Duodenal mucosa (tissue), 2 donors: ENCODE data around the gene NF1.

Experiments
- H3K27ac ChIP-seq: one replicate; pipeline ENCODE4 v1.7.0; 2013; ENCODE audit warnings: low read depth, low read length
- H3K27me3 ChIP-seq, 2 donors: one replicate each; pipeline ENCODE4 v1.7.0; 2013; ENCODE audit warnings: low read length in 2 of 2, control low read depth in 1 of 2; ENCODE audit not compliant: insufficient read depth in 2 of 2, control insufficient read depth in 1 of 2
- H3K36me3 ChIP-seq, 2 donors: one replicate each; pipeline ENCODE4 v1.7.0; 2013; ENCODE audit warnings: low read length in 2 of 2, control low read depth in 1 of 2; ENCODE audit not compliant: insufficient read depth in 2 of 2, control insufficient read depth in 1 of 2
- H3K4me1 ChIP-seq, 2 donors: one replicate each; pipeline ENCODE4 v1.7.0; 2013; ENCODE audit warnings: low read length in 2 of 2, control low read depth in 1 of 2; ENCODE audit not compliant: insufficient read depth in 2 of 2, control insufficient read depth in 1 of 2
- H3K4me3 ChIP-seq, 2 donors: one replicate each; pipeline ENCODE4 v1.7.0; 2013; ENCODE audit warnings: low read length in 2 of 2, low read depth in 1 of 2
- H3K9ac ChIP-seq, 2 donors: one replicate each; pipeline ENCODE4 v1.7.0; 2013; ENCODE audit warnings: low read length in 2 of 2, low read depth in 1 of 2
- H3K9me3 ChIP-seq, 2 donors: one replicate each; pipeline ENCODE4 v1.7.0; 2013; ENCODE audit warnings: low read length in 2 of 2, control low read depth in 1 of 2; ENCODE audit not compliant: control insufficient read depth in 1 of 2

The NF1 gene

DNA sequence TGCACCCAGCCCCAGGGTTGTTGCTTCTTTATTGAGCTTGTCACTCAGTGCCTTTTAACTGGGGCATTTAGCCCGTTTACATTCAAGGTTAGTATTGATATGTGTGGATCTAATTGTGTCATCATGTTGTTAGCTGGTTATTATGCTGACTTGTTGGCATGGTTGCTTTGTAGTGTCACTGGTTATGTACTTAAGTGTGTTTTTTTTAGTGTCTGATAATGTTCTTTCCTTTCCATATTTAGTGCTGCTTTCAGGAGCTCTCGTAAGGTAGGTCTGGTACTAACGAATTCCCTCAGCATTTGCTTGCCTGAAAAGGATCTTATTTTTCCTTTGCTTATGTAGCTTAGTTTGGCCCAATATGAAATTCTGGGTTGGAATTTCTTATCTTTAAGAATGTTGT is 33.5 kb downstream of the NF1 start:
- H3K4me1 ChIP-seq = no peaks in the 10 kb centered on the region
- no peak overlapping the region for H3K27ac ChIP-seq
- H3K27me3 ChIP-seq = no peaks in the 10 kb centered on the region
- H3K9me3 ChIP-seq = no peaks in the 10 kb centered on the region
- no peak overlapping the region for H3K9ac ChIP-seq
- no peaks in the 10 kb centered on the region for H3K36me3 ChIP-seq
- H3K4me3 ChIP-seq = no peak overlapping the region

DNA sequence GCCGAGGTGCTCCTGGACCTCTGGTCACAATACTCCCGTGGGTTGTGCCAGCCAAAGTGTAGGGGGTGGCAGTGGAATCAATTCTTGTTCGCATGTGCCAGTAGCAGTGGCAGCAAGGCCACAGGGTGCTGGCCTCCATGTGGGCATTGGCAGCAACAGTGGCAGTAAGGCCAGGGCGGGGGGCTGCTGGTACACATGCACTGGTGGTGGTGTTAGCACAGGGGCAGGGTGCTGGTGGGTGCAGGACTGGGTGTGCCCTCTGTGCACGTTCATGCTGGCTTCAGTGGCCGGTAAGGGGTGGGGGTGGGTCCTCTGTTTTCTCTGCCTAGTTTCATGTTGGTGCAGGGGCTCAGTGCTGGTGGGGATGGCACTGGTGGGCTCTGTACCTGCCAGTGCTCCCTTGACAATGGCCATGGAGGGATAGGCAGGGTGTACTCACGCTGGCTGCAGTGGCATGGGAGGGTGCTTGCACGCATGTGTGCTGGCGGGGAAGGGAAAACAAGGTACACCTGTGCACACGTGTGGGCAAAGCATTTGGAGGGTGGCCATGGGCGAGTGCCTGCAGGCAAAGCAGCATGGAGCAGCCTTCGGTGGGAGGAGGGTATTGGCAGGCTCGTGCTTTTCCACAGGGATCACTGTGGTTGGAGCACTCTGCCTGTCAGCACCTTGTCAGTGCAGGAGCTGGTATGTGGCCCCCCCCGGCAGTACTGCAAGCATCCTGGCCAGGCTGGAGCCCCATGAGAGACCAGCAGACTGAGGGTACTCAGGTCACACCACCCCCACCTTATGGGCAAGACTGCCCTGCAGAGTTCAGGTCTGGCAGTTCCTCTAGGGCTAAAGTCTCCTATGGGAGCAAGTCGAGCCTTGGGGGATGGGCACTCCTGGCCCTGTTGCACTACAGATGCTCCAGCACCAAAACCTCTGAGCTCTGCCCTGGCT is 35.8 kb downstream of the NF1 start:
- H3K9ac ChIP-seq = no peak overlapping the region

DNA sequence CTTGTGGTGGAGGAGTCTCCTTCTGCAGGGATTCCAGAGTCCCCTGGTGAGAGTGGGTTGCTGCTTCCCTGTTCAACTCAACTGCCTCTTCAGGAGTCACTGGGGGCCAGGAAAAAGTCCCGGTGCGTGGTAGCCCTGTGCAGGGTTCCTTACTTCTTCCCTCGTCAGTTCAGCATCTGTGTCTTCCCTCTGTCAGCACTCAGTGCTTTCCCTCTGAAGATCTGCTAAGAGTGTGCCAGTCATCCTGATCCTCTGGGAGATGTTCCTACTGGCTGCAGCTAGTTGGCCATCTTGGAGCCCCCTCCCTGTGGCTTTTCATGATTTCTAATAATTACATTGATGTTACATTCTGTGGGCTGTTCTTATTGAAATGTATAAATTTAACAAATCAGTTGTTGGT is 36.5 kb downstream of the NF1 start:
- H3K4me1 ChIP-seq = no peaks in the 10 kb centered on the region
- no peaks in the 10 kb centered on the region for H3K9me3 ChIP-seq
- no peaks in the 10 kb centered on the region for H3K36me3 ChIP-seq
- H3K27me3 ChIP-seq = no peaks in the 10 kb centered on the region
- H3K9ac ChIP-seq = no peak overlapping the region
- no peak overlapping the region for H3K27ac ChIP-seq
- no peak overlapping the region for H3K4me3 ChIP-seq

More for the DNA sequence above, 35.8 kb downstream of the NF1 start:
- no peak overlapping the region for H3K27ac ChIP-seq
- H3K9me3 ChIP-seq = no peaks in the 10 kb centered on the region
- no peaks in the 10 kb centered on the region for H3K27me3 ChIP-seq
- H3K36me3 ChIP-seq = no peaks in the 10 kb centered on the region
- H3K4me1 ChIP-seq = no peaks in the 10 kb centered on the region
- H3K4me3 ChIP-seq = no peak overlapping the region

DNA sequence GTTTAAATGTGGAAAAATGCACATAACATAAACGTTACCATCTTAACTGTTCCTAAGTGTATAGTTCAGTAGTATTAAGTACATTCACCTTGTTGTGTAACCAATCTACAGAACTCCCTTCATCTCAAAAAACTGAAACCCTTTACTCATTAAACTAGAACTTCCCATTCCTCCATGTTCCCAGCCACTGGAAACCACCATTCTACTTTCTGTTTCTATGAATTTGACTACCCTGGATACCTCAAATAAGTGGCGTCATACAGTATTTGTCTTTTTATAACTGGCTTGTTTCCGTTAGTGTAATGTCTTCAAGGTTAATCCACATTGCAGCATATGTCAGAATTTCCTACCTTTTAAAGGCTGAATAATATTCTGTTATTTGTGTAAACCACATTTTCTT is 38.2 kb downstream of the NF1 start:
- no peak overlapping the region for H3K9ac ChIP-seq
- no peaks in the 10 kb centered on the region for H3K27me3 ChIP-seq
- H3K27ac ChIP-seq = no peak overlapping the region
- no peak overlapping the region for H3K4me3 ChIP-seq
- H3K36me3 ChIP-seq = no peaks in the 10 kb centered on the region
- H3K9me3 ChIP-seq = no peaks in the 10 kb centered on the region
- no peaks in the 10 kb centered on the region for H3K4me1 ChIP-seq

DNA sequence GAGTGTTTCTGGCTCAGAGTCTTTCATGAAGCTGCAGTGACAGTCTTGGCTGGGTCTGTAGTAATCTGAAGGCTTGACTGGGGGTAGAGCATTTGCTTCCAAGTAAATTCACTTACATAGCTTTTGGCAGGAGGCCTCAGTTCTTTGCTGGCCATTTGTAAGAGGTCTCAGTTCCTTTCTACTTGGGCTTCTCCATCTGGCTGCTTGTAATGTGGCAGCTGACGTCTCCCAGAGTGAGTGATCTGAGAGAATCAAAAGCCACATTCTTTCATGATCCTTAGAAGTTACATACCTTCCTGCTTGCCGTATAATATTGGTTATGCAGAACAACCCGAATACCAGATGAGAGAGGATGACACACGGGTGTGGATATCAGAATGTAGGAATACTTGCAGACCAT is 39.8 kb downstream of the NF1 start:
- no peaks in the 10 kb centered on the region for H3K27me3 ChIP-seq

DNA sequence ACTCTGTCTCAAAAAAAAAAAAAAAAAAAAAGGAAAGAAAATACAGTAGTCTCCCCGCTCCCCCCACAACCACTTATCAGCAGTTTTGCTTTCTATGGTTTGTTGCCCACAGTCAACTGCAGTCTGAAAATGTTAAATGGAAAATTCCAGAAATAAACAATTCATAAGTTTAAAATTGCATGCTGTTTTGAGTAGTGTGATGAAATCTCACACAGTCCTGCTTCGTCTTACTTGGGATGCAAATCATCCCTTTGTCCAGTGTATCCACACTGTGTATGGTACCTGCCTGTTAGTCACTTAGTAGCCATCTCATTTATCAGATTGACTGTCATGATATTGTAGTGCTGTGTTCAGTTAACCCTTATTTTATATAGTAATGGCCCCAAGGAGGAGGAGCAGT is 41.5 kb downstream of the NF1 start:
- Histone ChIP-seq H3K27ac (no peak overlapping the region), H3K9ac (no peak overlapping the region)

More for the DNA sequence above, 39.8 kb downstream of the NF1 start:
- no peaks in the 10 kb centered on the region for H3K9me3 ChIP-seq
- H3K4me3 ChIP-seq = no peak overlapping the region
- H3K9ac ChIP-seq = no peak overlapping the region
- H3K27ac ChIP-seq = no peak overlapping the region
- H3K4me1 ChIP-seq = no peaks in the 10 kb centered on the region
- peaks cover 0 to 4% of the 10 kb centered on the region in 2 donors for H3K36me3 ChIP-seq

DNA sequence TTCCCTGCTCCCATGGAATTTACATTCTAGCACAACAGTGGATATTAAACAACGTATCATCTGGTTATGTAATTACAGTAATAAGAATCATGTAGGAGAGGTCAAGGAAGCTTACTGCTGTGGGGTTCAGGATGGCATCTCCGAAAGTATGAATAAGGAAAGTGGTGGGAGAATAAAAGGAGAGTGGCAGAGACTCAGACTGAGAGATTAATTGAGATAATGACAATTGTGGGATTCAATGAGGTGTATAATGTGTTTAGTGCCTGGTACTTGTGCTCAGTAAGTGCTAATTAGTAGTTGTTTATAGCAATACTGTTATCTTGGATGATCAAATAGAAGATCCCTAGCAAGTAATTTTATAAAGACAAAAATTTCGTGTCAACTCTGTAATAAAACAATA is 45.3 kb downstream of the NF1 start:
- Histone ChIP-seq H3K4me3 (no peak overlapping the region), H3K36me3 (peaks cover 0 to 4% of the 10 kb centered on the region in 2 donors), H3K27me3 (no peaks in the 10 kb centered on the region), H3K4me1 (no peaks in the 10 kb centered on the region), H3K9ac (no peak overlapping the region), H3K27ac (no peak overlapping the region), H3K9me3 (no peaks in the 10 kb centered on the region)

More for the DNA sequence above, 41.5 kb downstream of the NF1 start:
- no peak overlapping the region for H3K4me3 ChIP-seq
- no peaks in the 10 kb centered on the region for H3K4me1 ChIP-seq
- no peaks in the 10 kb centered on the region for H3K27me3 ChIP-seq
- H3K36me3 ChIP-seq = peaks cover 0 to 4% of the 10 kb centered on the region in 2 donors
- no peaks in the 10 kb centered on the region for H3K9me3 ChIP-seq

DNA sequence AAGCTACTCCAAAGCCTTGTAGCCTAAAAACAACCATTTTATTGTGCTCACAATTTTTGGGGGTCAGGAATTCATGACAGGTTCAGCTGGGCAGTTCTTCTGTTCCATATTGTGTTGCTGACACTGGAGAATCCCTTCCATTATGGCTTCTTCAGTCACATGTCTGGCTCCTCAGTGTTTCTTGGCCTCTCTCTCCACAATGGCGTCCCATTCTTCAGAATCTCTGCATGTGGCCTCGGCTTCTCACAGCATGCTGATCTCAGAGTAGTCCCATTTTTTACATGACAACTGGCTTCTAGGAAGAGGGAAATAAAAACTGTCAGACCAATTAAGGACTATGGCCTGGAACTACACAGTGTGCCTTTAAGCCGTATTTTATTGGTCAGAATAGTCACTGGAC is 49.7 kb downstream of the NF1 start:
- Histone ChIP-seq H3K4me1 (no peaks in the 10 kb centered on the region), H3K27me3 (no peaks in the 10 kb centered on the region), H3K36me3 (peaks cover 0 to 5% of the 10 kb centered on the region in 2 donors), H3K9me3 (no peaks in the 10 kb centered on the region), H3K27ac (no peak overlapping the region), H3K4me3 (no peak overlapping the region), H3K9ac (no peak overlapping the region)

DNA sequence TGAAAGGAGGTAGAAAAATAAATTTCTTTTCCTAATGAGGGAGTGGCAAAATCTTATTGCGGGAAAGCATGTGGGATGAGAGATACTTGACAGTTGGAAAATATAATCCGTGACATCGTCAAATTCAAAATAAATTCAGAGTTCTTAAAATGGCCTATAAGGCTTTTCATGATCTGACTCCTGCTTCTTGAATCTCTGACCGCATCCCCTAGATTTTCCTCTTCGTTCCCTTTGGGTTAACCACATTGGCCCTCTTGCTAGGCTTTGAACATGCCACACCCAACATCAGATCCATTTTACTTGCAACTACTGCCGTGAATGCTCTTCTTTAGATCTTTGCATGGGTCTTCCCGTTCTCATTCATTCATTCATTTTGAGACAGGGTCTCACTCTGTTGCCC is 50.1 kb downstream of the NF1 start:
- no peak overlapping the region for H3K9ac ChIP-seq
- H3K27ac ChIP-seq = no peak overlapping the region
- H3K36me3 ChIP-seq = peaks cover 0 to 3% of the 10 kb centered on the region in 2 donors
- no peaks in the 10 kb centered on the region for H3K9me3 ChIP-seq
- no peaks in the 10 kb centered on the region for H3K4me1 ChIP-seq
- no peaks in the 10 kb centered on the region for H3K27me3 ChIP-seq
- H3K4me3 ChIP-seq = no peak overlapping the region

DNA sequence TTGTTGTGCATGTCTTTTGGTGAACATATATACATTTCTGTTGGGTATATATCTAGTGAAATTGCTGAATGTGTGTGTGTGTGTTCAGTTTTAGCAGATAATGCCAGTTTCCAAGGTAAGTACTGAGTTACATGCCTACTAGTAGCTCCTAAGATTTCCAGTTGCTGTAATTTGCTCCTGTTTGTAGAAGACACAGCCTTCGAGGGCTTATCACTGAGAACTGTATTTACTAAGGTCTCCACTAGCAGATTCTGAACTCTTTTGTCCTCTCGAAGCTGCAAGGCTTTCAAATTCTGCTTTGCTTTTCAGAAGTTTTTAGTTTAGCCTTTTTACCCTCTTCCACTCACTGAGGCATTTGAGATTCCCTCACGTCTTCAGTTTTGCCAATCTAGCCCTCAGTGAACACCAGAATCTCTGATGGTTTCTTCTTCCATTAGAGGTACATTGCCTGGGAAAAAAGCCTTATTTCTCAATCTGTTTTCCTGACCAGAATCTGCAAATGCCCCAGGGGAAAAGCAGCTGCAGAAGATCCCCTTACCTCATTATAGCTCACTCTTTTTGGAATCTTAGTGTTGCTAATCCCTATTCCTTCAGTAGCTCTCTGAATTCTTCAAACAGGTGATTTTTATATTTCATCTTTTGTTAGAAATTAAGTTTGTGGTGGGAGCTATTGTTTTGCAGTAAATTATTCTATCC is 52.9 kb downstream of the NF1 start:
- Histone ChIP-seq H3K27ac (no peak overlapping the region), H3K4me3 (no peak overlapping the region), H3K36me3 (peaks cover 0 to 3% of the 10 kb centered on the region in 2 donors), H3K9me3 (no peaks in the 10 kb centered on the region), H3K27me3 (no peaks in the 10 kb centered on the region), H3K9ac (no peak overlapping the region), H3K4me1 (no peaks in the 10 kb centered on the region)
